CD4-positive, alpha-beta T cell treated with Interleukin-15 for 4 hours (primary cell): ENCODE measurements around the gene ENO1.
"Not testable (repeated sequence)": the region's sequence is repeated elsewhere in the genome, so short reads cannot be mapped to it uniquely, and the experiment has no call there.

Experiments used
- DNase-seq: peaks from one replicate; pipeline ENCODE4 v3.0.0-alpha.2; 2020; ENCODE audit warnings: low spot score

Gene ENO1

GRCh38 chr1:8896775-8897174 lies 18.3 kb upstream of the ENO1 start:
- DNase-seq, result not testable (repeated sequence)

DNA sequence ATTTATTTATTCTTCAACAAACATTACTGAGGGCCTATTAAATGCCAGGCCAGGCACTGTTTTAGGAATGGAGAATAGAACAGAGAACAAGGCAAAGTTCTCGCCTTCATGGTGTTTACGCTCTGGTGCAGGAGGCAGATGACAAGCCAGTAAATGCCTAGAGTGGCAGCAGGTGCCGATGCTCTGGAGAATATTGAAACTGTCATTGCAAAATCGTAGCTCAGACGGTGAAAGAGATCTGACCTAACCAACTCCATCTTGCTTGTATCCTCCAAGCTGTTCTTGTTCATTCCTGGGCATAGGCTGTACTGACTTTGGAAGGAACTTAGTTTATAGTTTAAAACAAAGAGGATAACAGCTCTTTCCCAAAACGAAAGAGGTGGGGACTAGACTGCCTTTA lies 13.5 kb upstream of the ENO1 start:
- no peak for DNase-seq

- no peak for DNase-seq
Measured at GRCh38 chr1:8891401-8891800, 12.9 kb upstream of the ENO1 start.

GRCh38 chr1:8889925-8890785 lies 11.7 kb upstream of the ENO1 start:
- no peak for DNase-seq

- DNase-seq, result no peak
Measured at GRCh38 chr1:8889103-8889846, 10.8 kb upstream of the ENO1 start.

DNA sequence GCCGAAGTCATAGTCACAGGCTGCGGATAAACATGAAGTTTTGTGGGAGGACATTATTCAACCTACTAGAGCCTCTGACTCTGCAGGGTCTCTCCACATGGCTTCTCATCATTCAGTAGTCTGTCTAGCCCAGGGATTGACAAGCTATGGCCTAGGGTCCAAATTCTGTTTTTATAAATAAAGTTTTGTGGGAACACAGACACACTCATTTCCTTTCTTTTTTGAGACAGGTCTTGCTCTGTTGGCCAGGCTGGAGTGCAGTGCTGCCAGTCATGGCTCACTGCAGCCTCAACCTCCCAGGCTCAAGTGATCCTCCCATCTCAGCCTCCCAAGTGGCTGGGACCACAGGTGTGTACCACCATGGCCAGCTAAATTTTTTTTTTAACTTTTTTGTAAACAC lies 8.1 kb upstream of the ENO1 start:
- DNase-seq, result no peak

DNA sequence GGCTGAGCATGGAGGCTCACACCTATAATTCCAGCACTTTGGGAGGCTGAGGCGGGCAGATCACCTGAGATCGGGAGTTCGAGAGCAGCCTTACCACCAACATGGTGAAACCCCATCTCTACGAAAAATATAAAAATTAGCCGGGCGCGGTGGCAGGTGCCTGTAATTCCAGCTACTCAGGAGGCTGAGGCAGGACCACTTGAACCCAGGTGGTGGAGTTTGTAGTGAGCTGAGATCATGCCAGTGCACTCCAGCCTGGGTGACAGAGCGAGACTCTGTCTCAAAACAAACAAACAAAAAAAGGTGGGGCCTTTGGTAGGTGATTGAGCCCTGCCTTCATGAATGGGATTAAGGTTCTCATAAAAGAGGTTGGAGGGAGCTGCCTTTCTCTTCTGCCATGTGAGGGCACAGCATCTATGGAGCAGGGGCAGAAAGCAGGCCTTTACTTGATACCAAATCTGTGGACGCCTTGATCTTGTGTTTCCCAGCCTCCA lies 7.6 kb upstream of the ENO1 start:
- not testable (repeated sequence) for DNase-seq

DNA sequence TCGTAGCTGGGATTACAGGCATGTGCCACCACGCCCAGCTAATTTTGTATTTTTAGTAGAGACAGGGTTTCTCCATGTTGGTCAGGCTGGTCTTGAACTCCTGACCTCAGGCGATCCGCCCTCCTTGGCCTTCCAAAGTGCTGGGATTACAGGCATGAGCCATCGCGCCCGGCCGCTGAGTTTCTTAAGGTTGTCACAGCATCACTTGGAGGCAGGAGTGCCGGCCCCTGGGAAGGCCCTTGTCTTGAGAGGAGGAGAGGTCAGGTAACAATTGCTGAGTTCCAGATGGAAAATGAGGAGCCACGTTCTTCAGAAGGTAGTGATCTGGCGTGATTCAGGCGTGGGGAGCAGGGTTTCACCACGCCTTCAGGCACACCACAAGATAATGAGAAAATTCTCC lies 5.6 kb upstream of the ENO1 start:
- DNase-seq, result not testable (repeated sequence)

DNA sequence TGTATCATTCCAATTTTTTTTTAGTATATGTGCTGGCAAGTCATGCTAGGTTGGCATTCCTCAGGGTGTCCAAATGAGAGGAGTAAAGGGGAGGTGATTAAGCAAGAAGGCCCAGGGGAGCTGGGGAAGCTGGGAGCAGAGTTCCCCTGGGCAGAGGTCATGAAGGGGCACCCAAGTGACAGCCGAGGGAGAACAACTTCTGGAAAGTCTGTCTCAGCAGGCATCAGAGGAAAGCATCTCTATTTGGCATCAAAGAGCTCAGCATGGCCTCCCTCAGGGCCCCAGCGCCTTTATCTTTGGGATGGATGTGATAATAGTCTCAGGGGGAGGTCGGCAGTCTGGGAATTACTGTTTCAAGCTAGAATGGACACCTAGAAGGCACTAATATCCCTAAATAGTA lies 5.0 kb upstream of the ENO1 start:
- no peak for DNase-seq

- peak; percentile 71 for DNase-seq
Measured at GRCh38 chr1:8879922-8880676, 1.6 kb upstream of the ENO1 start.

DNA sequence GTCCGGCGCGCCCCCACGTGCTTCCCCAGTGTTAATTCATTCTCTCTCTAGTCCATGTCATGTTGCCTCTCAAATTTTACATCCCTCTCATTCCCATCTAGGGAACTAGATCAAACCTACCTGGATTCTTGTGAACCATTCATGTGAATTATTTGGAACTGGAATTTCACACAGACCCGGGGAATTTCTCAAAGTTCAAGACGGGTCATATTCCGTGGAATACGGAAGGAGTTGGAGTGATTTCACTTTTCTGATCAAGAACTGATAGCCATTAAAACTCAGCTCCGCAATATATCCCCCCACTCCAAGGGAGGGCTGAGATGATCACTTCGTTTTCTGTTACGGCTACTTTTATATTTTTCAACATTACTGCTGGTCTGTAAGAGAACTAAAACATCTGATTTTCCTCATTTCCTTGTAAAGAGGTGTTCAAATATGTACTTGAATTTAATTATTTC lies 1.0 kb upstream of the ENO1 start:
- DNase-seq, result no peak

- peak; percentile 99 for DNase-seq
Measured at GRCh38 chr1:8878698-8879463, 395 bp upstream of the ENO1 start.

- no peak for DNase-seq
Measured at GRCh38 chr1:8876087-8876486, 2.4 kb downstream of the ENO1 start.

DNA sequence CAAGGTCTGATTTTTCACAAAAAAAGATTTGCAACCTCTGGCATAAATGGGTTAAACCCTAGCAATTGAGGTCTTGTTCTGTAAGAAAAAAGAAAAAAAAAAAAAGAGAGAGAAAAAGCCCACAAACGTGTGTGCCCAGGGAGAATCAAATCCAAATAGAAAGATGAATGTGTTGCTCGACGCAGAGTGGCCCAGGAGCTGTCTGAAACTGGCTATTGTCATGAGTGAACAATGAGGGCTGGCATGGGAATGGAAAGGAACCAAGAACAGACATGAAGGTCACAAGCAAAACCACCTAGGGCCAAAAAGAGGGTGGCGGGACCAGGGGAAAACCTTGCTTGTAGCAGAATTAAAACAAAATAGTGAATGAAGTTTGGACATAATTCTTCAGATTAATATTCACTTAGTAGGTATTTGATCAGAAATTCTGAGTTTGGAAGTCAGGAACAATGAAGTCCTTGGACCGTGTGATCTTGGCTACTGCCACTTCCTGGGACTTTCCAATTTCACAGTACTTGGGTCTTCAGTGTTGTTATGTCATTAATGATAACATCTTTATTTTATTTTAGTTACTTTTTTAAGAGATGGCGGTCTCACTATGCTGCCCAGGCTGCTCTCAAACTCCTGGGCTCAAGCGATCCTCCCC lies 3.1 kb downstream of the ENO1 start:
- no peak for DNase-seq

GRCh38 chr1:8874230-8875201 lies 4.0 kb downstream of the ENO1 start:
- no peak for DNase-seq

- DNase-seq, result peak; percentile 86
Measured at GRCh38 chr1:8873506-8874229, 4.8 kb downstream of the ENO1 start.

DNA sequence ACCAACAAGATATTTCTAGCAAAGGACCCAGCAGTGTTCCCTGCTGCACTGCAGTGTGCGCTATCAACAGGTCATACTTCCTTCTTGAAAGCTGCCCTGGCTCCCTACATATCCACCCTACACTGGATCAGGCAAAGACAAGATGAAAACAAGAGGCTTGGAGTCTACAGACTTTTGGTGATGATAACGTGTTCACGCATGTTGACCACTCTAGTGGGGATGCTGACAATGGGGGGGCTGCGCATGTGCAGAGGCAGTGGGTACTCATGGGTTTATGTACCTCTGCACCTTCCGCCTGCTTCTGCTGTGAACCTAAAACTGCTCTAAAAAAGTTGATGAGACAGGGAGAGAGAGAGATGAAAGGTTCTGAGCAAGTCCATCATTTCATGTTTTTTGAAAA lies 5.5 kb downstream of the ENO1 start:
- no peak for DNase-seq

DNA sequence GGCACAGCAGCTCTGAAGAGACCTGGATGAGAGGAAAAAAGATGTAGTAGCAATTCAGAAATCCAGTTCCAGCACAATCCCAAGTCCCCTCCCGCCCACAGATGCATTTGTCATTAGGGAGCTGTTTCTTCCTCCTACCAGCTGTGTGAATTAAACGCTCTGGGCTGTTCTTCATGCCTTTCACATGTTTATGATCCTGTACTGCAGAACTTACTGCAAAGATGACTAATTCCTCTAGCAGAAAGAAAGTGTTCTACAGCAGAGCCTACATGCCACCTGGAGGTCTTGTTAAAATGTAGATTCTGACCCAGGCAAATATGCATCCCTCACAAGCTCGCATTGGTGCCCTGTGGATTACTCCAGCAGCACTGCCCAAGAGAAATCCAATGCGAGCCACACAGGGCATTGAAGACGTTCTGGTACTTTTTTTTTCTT lies 6.5 kb downstream of the ENO1 start:
- DNase-seq, result no peak

DNA sequence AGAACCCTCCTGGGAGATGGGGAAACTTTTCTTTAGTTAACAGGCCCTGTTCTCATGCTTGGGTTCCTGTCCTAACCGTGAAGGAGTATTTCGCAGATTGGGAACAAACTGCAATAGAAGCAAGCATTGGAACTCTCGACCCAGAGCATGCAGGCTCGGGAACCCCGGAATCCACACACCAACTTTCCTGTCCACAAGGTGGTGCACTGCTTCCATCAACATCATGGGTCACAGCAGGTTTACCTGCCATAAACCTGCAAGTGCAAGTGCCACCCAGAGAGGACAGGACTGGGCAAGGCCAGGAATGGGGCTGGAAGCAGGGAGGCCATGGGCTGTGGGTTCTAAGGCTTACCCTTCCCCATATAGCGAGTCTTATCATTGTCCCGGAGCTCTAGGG lies 6.9 kb downstream of the ENO1 start:
- DNase-seq, result no peak
